Measurements from ENCODE around the gene ZFC3H1.

GRCh38 chr12:71636704-71637115 lies 26.9 kb downstream of the ZFC3H1 start:
- TF ChIP-seq EZH2phosphoT487 (IDR thresholded peaks at IDR 0.05; ENCODE audit: low read length) (no peak), CTCF (IDR thresholded peaks at IDR 0.05; ENCODE audit: low read length) (peak; percentile 74), EZH2 (optimal IDR thresholded peaks at IDR 0.05; ENCODE audit: low read depth, low read length) (no peak)
